Body of pancreas (tissue), 4 donors: ENCODE measurements around the gene PDE8B.

Experiments
- POLR2A ChIP-seq, 3 donors: fragments of 450-650 bp; IDR thresholded peaks; one replicate each; pipeline ENCODE4 v1.6.1; 2016; ENCODE audit warnings: antibody characterized with exemption in 3 of 3, mild to moderate bottlenecking in 2 of 3
- TF ChIP-seq, protein P1 (sequence below), 7 experiments: fragments of 450-650 bp in 4 of 7; fragments of 200-600 bp in 3 of 7; sonication (generic) in 3 of 7; IDR thresholded peaks; one replicate each; pipeline ENCODE4 v1.5.1; 2016 to 2019; ENCODE audit warnings: antibody characterized with exemption in 7 of 7

DNA sequence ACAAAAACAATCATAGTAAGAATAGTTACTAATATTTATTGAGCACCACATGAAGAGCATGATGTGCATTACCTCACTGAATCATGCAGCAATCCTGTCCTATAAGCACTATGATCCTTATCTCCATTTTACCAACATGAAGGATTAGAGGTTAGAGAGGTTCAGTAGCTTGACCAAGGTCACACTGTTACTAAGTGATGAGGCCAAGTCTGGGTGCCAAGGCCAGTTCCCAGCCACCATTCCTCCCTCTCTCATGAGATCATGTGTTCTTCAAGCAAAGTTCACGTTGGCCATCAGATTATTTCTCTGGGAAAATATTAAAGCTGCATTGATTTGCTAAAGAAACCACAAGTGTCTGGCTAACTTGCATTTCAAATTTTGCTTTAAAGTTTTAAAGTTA lies 31.0 kb downstream of the PDE8B start:
- TF ChIP-seq, protein P1, sequence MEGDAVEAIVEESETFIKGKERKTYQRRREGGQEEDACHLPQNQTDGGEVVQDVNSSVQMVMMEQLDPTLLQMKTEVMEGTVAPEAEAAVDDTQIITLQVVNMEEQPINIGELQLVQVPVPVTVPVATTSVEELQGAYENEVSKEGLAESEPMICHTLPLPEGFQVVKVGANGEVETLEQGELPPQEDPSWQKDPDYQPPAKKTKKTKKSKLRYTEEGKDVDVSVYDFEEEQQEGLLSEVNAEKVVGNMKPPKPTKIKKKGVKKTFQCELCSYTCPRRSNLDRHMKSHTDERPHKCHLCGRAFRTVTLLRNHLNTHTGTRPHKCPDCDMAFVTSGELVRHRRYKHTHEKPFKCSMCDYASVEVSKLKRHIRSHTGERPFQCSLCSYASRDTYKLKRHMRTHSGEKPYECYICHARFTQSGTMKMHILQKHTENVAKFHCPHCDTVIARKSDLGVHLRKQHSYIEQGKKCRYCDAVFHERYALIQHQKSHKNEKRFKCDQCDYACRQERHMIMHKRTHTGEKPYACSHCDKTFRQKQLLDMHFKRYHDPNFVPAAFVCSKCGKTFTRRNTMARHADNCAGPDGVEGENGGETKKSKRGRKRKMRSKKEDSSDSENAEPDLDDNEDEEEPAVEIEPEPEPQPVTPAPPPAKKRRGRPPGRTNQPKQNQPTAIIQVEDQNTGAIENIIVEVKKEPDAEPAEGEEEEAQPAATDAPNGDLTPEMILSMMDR (IDR thresholded peaks at IDR 0.05): no peak
- no peak for TF ChIP-seq POLR2A (IDR thresholded peaks at IDR 0.05)
